ENCODE results near the gene HCFC1R1.

HCFC1R1 gene

GRCh38 chr16:2982402-2982801, 41.3 kb downstream of the HCFC1R1 start:
- no peak for TF ChIP-seq CTCF (IDR thresholded peaks at IDR 0.05)
- H3K27ac ChIP-seq: no peak overlapping the region
- intact Hi-C loops (cut with DNase I; ENCODE audit: low total_unique reads): no loop called here
- no peaks in the 10 kb centered on the region for H3K9me3 ChIP-seq
- DNase-seq: no peak
- H3K4me1 ChIP-seq: peaks cover 0 to 48% (median 38%) of the 10 kb centered on the region in 4 donors
- H3K27me3 ChIP-seq: peaks cover 0 to 26% of the 10 kb centered on the region in 2 donors
- H3K36me3 ChIP-seq: no peaks in the 10 kb centered on the region
- no peak overlapping the region for H3K4me3 ChIP-seq

DNA sequence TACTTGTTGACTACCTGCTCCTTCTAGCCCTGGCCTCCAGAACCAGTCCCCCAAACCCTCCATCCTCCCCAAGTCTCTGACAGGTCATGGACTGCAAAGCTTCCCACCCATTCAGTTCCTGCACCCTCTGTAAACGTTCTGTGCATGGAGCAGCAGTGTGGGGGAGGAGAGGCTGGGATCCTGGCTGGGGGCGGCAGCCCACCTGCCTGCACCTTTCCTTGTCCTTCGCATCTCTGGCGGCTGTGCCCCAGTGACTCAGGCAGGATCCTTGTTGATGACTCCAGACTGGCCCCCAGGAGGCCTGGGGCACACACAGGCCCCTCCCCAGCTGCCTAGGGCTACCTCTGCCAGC, 41.9 kb downstream of the HCFC1R1 start:
- peaks cover 0 to 48% (median 38%) of the 10 kb centered on the region in 4 donors for H3K4me1 ChIP-seq
- no peaks in the 10 kb centered on the region for H3K9me3 ChIP-seq

GRCh38 chr16:2981177-2981898, 42.4 kb downstream of the HCFC1R1 start:
- intact Hi-C loops (cut with DNase I; ENCODE audit: low total_unique reads): no loop called here
- no peak for TF ChIP-seq CTCF (IDR thresholded peaks at IDR 0.05)
- Histone ChIP-seq H3K36me3 (no peaks in the 10 kb centered on the region), H3K4me3 (peak overlapping the region; percentile 72 to 75), H3K27me3 (peaks cover 0 to 28% of the 10 kb centered on the region in 2 donors), H3K4me1 (peaks cover 0 to 47% (median 37%) of the 10 kb centered on the region in 4 donors), H3K9me3 (no peaks in the 10 kb centered on the region), H3K27ac (peak overlapping the region in 1 of 2 donors; percentile 82)
- no peak for DNase-seq

More for the DNA sequence above, 41.9 kb downstream of the HCFC1R1 start:
- TF ChIP-seq CTCF (IDR thresholded peaks at IDR 0.05): no peak
- Histone ChIP-seq H3K36me3 (no peaks in the 10 kb centered on the region), H3K27ac (no peak overlapping the region), H3K4me3 (no peak overlapping the region), H3K27me3 (peaks cover 0 to 22% of the 10 kb centered on the region in 2 donors)
- no peak for DNase-seq
- intact Hi-C loops (cut with DNase I; ENCODE audit: low total_unique reads): no loop called here

DNA sequence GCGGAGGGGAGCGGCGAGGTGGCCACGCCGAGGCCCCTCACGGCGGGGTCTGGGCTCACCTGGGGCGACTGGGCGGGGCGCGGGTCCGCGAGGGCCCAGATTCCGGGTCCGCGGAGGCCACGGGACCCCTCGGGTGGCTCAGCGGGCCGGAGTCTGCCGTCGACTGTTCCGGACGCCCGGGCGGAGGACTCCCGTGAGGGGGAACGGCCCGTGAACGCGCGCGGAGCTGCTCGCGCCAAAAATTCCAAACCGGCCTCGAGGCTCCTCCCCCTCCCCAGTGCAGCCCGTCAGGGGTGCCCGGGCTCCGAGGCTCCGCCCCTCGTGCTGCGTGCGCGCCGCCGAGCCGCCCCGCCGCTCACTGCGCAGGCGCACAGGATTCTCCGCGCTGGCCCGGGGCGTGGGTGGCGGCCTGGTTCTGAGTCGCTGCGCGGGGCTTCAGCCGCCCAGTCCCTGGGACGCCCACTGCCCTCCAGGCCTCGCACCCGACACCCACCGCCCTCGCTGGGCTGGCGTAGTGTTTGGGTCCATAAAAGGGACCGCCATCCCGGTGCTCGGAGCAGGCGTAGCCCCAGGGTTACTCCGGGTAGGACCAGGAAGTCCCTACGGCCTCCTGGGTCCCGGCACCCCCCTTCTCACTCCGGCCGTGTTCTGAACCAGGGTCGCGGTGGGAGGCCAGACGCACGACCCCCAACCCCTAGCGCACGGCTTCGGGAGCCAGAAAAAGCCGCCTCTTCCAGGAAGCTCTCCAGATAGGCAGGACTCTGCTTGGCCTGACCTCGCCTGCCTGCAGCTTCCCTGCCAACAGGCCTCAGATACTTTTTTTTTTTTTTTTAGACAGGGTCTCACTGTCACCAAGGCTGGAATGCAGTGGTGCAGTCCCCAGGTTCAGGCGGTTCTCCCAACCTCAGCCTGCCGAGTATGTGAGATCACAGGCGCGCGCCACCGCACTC, 43.2 kb downstream of the HCFC1R1 start, which contains the start of gene PKMYT1:
PKMYT1 (minus strand) TSS at position 220 of the 950 bp plus-strand sequence. CDS start 789 bp downstream, outside the sequence.
- H3K36me3 ChIP-seq: no peaks in the 10 kb centered on the region
- H3K27ac ChIP-seq: peak within 1 kb of the TSS; percentile 82 to 86
- peaks cover 0 to 39% (median 30%) of the 10 kb centered on the region in 4 donors for H3K4me1 ChIP-seq
- H3K9me3 ChIP-seq: no peaks in the 10 kb centered on the region
- TF ChIP-seq CTCF (IDR thresholded peaks at IDR 0.05): no peak
- intact Hi-C loops (cut with DNase I; ENCODE audit: low total_unique reads): no loop called here
- H3K4me3 ChIP-seq: peak within 1 kb of the TSS; percentile 72 to 75
- H3K27me3 ChIP-seq: peaks cover 0 to 34% of the 10 kb centered on the region in 2 donors
- peak; percentile 80 to 94 for DNase-seq

- H3K9me3 ChIP-seq: no peaks in the 10 kb centered on the region
- H3K36me3 ChIP-seq: no peaks in the 10 kb centered on the region
- H3K4me1 ChIP-seq: peaks cover 0 to 31% (median 25%) of the 10 kb centered on the region in 4 donors
- TF ChIP-seq CTCF (IDR thresholded peaks at IDR 0.05): no peak
- no peak overlapping the region for H3K27ac ChIP-seq
- peaks cover 0 to 41% of the 10 kb centered on the region in 2 donors for H3K27me3 ChIP-seq
- intact Hi-C loops (cut with DNase I; ENCODE audit: low total_unique reads): no loop called here
- peak overlapping the region; percentile 72 to 75 for H3K4me3 ChIP-seq
- DNase-seq: no peak
Observed at GRCh38 chr16:2979669-2980226, 44.0 kb downstream of the HCFC1R1 start.
